ENCODE results near the gene RELL1.
A peak's percentile ranks its signal among the peaks of the same experiment; 100 is the strongest.

The RELL1 gene

GRCh38 chr4:37686373-37687193 is at the start of gene RELL1:
Gene RELL1, minus strand, starts transcription at chr4:37686376. Its CDS starts 89 bp downstream, at chr4:37686287.
- peak; percentile 99 for DNase-seq

GRCh38 chr4:37735578-37735977 is 49.4 kb upstream of the RELL1 start:
- no peak for DNase-seq

- DNase-seq = no peak
Measured at GRCh38 chr4:37734989-37735388, 48.8 kb upstream of the RELL1 start.

GRCh38 chr4:37733240-37733867 is 47.2 kb upstream of the RELL1 start:
- DNase-seq = no peak

- DNase-seq = no peak
Measured at GRCh38 chr4:37732526-37733186, 46.5 kb upstream of the RELL1 start.

GRCh38 chr4:37729649-37730004 is 43.5 kb upstream of the RELL1 start:
- no peak for DNase-seq

GRCh38 chr4:37728064-37728463 is 41.9 kb upstream of the RELL1 start:
- DNase-seq = no peak

- no peak for DNase-seq
Measured at GRCh38 chr4:37727635-37728034, 41.5 kb upstream of the RELL1 start.

- no peak for DNase-seq
Measured at GRCh38 chr4:37726666-37727065, 40.5 kb upstream of the RELL1 start.

GRCh38 chr4:37725718-37726117 is 39.5 kb upstream of the RELL1 start:
- no peak for DNase-seq

- no peak for DNase-seq
Measured at GRCh38 chr4:37723067-37723466, 36.9 kb upstream of the RELL1 start.

GRCh38 chr4:37721995-37722638 is 35.9 kb upstream of the RELL1 start:
- no peak for DNase-seq

GRCh38 chr4:37719021-37719420 is 32.8 kb upstream of the RELL1 start:
- DNase-seq = no peak

- no peak for DNase-seq
Measured at GRCh38 chr4:37717576-37717975, 31.4 kb upstream of the RELL1 start.

GRCh38 chr4:37715889-37716402 is 29.8 kb upstream of the RELL1 start:
- peak; percentile 58 for DNase-seq

GRCh38 chr4:37710491-37710890 is 24.3 kb upstream of the RELL1 start:
- no peak for DNase-seq

GRCh38 chr4:37706032-37706431 is 19.9 kb upstream of the RELL1 start:
- DNase-seq = no peak

- no peak for DNase-seq
Measured at GRCh38 chr4:37705571-37705970, 19.4 kb upstream of the RELL1 start.

GRCh38 chr4:37699868-37700481 is 13.8 kb upstream of the RELL1 start:
- no peak for DNase-seq

- DNase-seq = no peak
Measured at GRCh38 chr4:37697566-37697965, 11.4 kb upstream of the RELL1 start.

GRCh38 chr4:37693450-37694190 is 7.4 kb upstream of the RELL1 start:
- DNase-seq = no peak

GRCh38 chr4:37693030-37693429 is 6.9 kb upstream of the RELL1 start:
- no peak for DNase-seq
